H9 (cell line): ENCODE data around the gene RFNG. TPM values are rescaled to one million over a fixed set of nuclear protein-coding genes. Genes with fewer than 3 reads are reported as not detected.

ENCODE experiments used
- DNase-seq: peaks from one replicate; pipeline ENCODE4 v3.0.0-alpha.2; 2017
- H2AFZ ChIP-seq: one replicate; pipeline ENCODE4 v1.6.1; 2013; ENCODE audit warnings: mild to moderate bottlenecking, low read length, control low read depth, moderate library complexity
- H2AK5ac ChIP-seq: 2 replicates; pipeline ENCODE4 v1.6.1; 2013; ENCODE audit warnings: low read length, control low read depth, mixed read lengths; ENCODE audit not compliant: insufficient read length
- H2BK120ac ChIP-seq: one replicate; pipeline ENCODE4 v1.6.1; 2013; ENCODE audit warnings: low read depth, mild to moderate bottlenecking, low read length, control low read depth, inconsistent platforms; ENCODE audit not compliant: poor library complexity, severe bottlenecking
- H2BK12ac ChIP-seq: 2 replicates; pipeline ENCODE4 v1.6.1; 2013; ENCODE audit warnings: low read length, control low read depth, mixed read lengths, low read depth; ENCODE audit not compliant: insufficient read length
- H2BK15ac ChIP-seq: 2 replicates; pipeline ENCODE4 v1.6.1; 2013; ENCODE audit warnings: low read depth, low read length, control low read depth
- H2BK20ac ChIP-seq: one replicate; pipeline ENCODE4 v1.6.1; 2013; ENCODE audit warnings: low read depth, mild to moderate bottlenecking, low read length, control low read depth, inconsistent platforms; ENCODE audit not compliant: poor library complexity, severe bottlenecking
- H2BK5ac ChIP-seq: 2 replicates; pipeline ENCODE4 v1.6.1; 2013; ENCODE audit warnings: low read length, control low read depth, mixed read lengths; ENCODE audit not compliant: insufficient read length
- H3K14ac ChIP-seq: 2 replicates; pipeline ENCODE4 v1.6.1; 2013; ENCODE audit warnings: low read length, control low read depth; ENCODE audit not compliant: insufficient read depth
- H3K18ac ChIP-seq: 2 replicates; pipeline ENCODE4 v1.6.1; 2013; ENCODE audit warnings: low read depth, mild to moderate bottlenecking, mixed read lengths, low read length, control low read depth; ENCODE audit not compliant: insufficient read length
- H3K23ac ChIP-seq: 2 replicates; pipeline ENCODE4 v1.6.1; 2013; ENCODE audit warnings: low read length, control low read depth, mixed read lengths, low read depth; ENCODE audit not compliant: insufficient read length
- H3K23me2 ChIP-seq: 2 replicates; pipeline ENCODE4 v1.6.1; 2013; ENCODE audit warnings: low read depth, mild to moderate bottlenecking, mixed read lengths, low read length, control low read depth; ENCODE audit not compliant: insufficient read length, poor library complexity, severe bottlenecking
- H3K27ac ChIP-seq: 2 replicates; pipeline ENCODE4 v1.5.1; 2013; ENCODE audit warnings: low read length, control low read depth, mixed read lengths, low read depth; ENCODE audit not compliant: insufficient read length
- H3K27me3 ChIP-seq: 2 replicates; pipeline ENCODE4 v1.6.1; 2013; ENCODE audit warnings: low read length, control low read depth, inconsistent platforms; ENCODE audit not compliant: insufficient read depth
- H3K4ac ChIP-seq: 2 replicates; pipeline ENCODE4 v1.6.1; 2013; ENCODE audit warnings: low read depth, mild to moderate bottlenecking, control low read depth, inconsistent platforms, low read length, moderate library complexity
- H3K4me1 ChIP-seq: 2 replicates; pipeline ENCODE4 v1.6.1; 2013; ENCODE audit warnings: low read length, control low read depth, inconsistent platforms; ENCODE audit not compliant: insufficient read depth
- H3K4me2 ChIP-seq: 2 replicates; pipeline ENCODE4 v1.6.1; 2013; ENCODE audit warnings: low read length, control low read depth, mixed read lengths; ENCODE audit not compliant: insufficient read length, insufficient read depth
- H3K56ac ChIP-seq: 2 replicates; pipeline ENCODE4 v1.6.1; 2013; ENCODE audit warnings: low read depth, mild to moderate bottlenecking, mixed read lengths, low read length, control low read depth; ENCODE audit not compliant: insufficient read length
- H3K79me1 ChIP-seq: 2 replicates; pipeline ENCODE4 v1.6.1; 2013; ENCODE audit warnings: low read depth, mild to moderate bottlenecking, moderate library complexity, low read length, control low read depth, inconsistent platforms; ENCODE audit not compliant: insufficient read depth, poor library complexity, severe bottlenecking
- H3K79me2 ChIP-seq: 2 replicates; pipeline ENCODE4 v1.6.1; 2013; ENCODE audit warnings: low read length, control low read depth, inconsistent platforms; ENCODE audit not compliant: insufficient read depth
- H3K9ac ChIP-seq: 2 replicates; pipeline ENCODE4 v1.6.1; 2013; ENCODE audit warnings: low read length, control low read depth, mixed read lengths; ENCODE audit not compliant: insufficient read length; ENCODE audit errors: extremely low read depth
- H3K9me3 ChIP-seq: one replicate; pipeline ENCODE4 v1.6.1; 2013; ENCODE audit warnings: low read depth, low read length, inconsistent platforms; ENCODE audit not compliant: control insufficient read depth
- H3T11ph ChIP-seq: one replicate; pipeline ENCODE4 v1.6.1; 2013; ENCODE audit warnings: mild to moderate bottlenecking, low read length, control low read depth, inconsistent platforms
- H4K20me1 ChIP-seq: one replicate; pipeline ENCODE4 v1.6.1; 2013; ENCODE audit not compliant: control insufficient read depth, insufficient read length, insufficient read depth
- H4K5ac ChIP-seq: 2 replicates; pipeline ENCODE4 v1.6.1; 2013; ENCODE audit warnings: low read depth, mild to moderate bottlenecking, mixed read lengths, low read length, control low read depth; ENCODE audit not compliant: insufficient read length
- H4K8ac ChIP-seq: replicated peaks from 2 replicates; pipeline ENCODE4 v1.6.1; 2013; ENCODE audit warnings: low read length, control low read depth, mixed read lengths, low read depth; ENCODE audit not compliant: insufficient read length
- H4K91ac ChIP-seq: 2 replicates; pipeline ENCODE4 v1.6.1; 2013; ENCODE audit warnings: low read depth, mild to moderate bottlenecking, moderate library complexity, mixed read lengths, low read length, control low read depth; ENCODE audit not compliant: insufficient read length
- H3K27ac Mint-ChIP-seq, 3 experiments: 2 replicates in 2 of 3; 3 replicates in 1 of 3; pipeline ENCODE4 v1.8.0; 2020 to 2021; ENCODE audit warnings: mixed read lengths in 3 of 3, mild to moderate bottlenecking in 1 of 3, moderate library complexity in 1 of 3
- H3K27me3 Mint-ChIP-seq: 2 replicates; pipeline ENCODE4 v1.8.0; 2021; ENCODE audit warnings: low read depth, mild to moderate bottlenecking, moderate library complexity, mixed read lengths
- H3K36me3 Mint-ChIP-seq, 3 experiments: 2 replicates in 2 of 3; 3 replicates in 1 of 3; pipeline ENCODE4 v1.8.0; 2020 to 2021; ENCODE audit warnings: low read depth in 3 of 3, mixed read lengths in 3 of 3; ENCODE audit not compliant: insufficient read depth in 1 of 3
- H3K4me1 Mint-ChIP-seq, 2 experiments: 2 replicates each; pipeline ENCODE4 v1.8.0; 2020; ENCODE audit warnings: mixed read lengths in 2 of 2
- H3K4me3 Mint-ChIP-seq, 2 experiments: 2 replicates in 1 of 2; 3 replicates in 1 of 2; pipeline ENCODE4 v1.8.0; 2020 to 2021; ENCODE audit warnings: mild to moderate bottlenecking in 2 of 2, mixed read lengths in 2 of 2, moderate library complexity in 1 of 2
- H3K9me3 Mint-ChIP-seq, 2 experiments: 2 replicates in 1 of 2; 3 replicates in 1 of 2; pipeline ENCODE4 v1.8.0; 2020; ENCODE audit warnings: mild to moderate bottlenecking in 2 of 2, mixed read lengths in 2 of 2, moderate library complexity in 1 of 2
- whole genome bisulfite sequencing: extraction: QIAGEN DNeasy Blood & Tissue Kit; methylation state at CpG from one replicate; pipeline ENCODE4 v1.1.7; 2013; ENCODE audit warnings: missing lambda C conversion rate, low lambda C conversion rate, mixed read lengths; ENCODE audit not compliant: insufficient read length; ENCODE audit errors: extremely low coverage; 5-methylcytosine and 5-hydroxymethylcytosine counted together
- total RNA-seq: library from RNA; stranded (reverse); gene quantifications from 2 replicates; pipeline ENCODE4 v1.2.1, GENCODE V29; 2021
- TF ChIP-seq, protein P1 (sequence below): fragments of 200-600 bp; sonication (generic); conservative IDR thresholded peaks from 3 replicates; pipeline ENCODE4 v1.8.0; 2021; ENCODE audit warnings: antibody characterized with exemption, mild to moderate bottlenecking

RFNG gene
- total RNA-seq, 1 experiment from 2014 or later = 34.0 TPM

GRCh38 chr17:82076018-82076784 is 24.6 kb upstream of the RFNG start:
- no peak overlapping the region for H3K56ac ChIP-seq
- no peaks in the 10 kb centered on the region for H3K9me3 ChIP-seq
- H4K5ac ChIP-seq = no peak overlapping the region
- no peak overlapping the region for H3K14ac ChIP-seq
- H3K79me2 ChIP-seq = no peaks in the 10 kb centered on the region
- H3K23me2 ChIP-seq = no peaks in the 10 kb centered on the region
- Mint-ChIP-seq H3K4me1 (no peaks in the 10 kb centered on the region; a peak in 2 of 4 replicates), H3K27ac (peak overlapping the region in 1 of 3 experiments; percentile 55; a peak in 2 of 7 replicates), H3K27me3 (peaks cover 29% of the 10 kb centered on the region), H3K9me3 (no peaks in the 10 kb centered on the region), H3K36me3 (peaks cover 14 to 26% (median 23%) of the 10 kb centered on the region in 3 experiments; a peak in 6 of 7 replicates), H3K4me3 (peak overlapping the region in 1 of 2 experiments; percentile 32; a peak in 1 of 5 replicates)
- H3K4me2 ChIP-seq = no peak overlapping the region
- H3K23ac ChIP-seq = no peak overlapping the region
- no peak overlapping the region for H2BK12ac ChIP-seq
- no peak overlapping the region for H2AFZ ChIP-seq
- H4K91ac ChIP-seq = no peak overlapping the region
- no peaks in the 10 kb centered on the region for H3K4me1 ChIP-seq
- H3K79me1 ChIP-seq = no peaks in the 10 kb centered on the region
- H2BK20ac ChIP-seq = no peak overlapping the region
- H2BK5ac ChIP-seq = no peak overlapping the region
- no peak overlapping the region for H2BK15ac ChIP-seq
- no peak overlapping the region for H2AK5ac ChIP-seq
- no peak overlapping the region for H3K18ac ChIP-seq
- H3K4ac ChIP-seq = no peak overlapping the region
- no peaks in the 10 kb centered on the region for H3K27me3 ChIP-seq
- no peak overlapping the region for H3K27ac ChIP-seq
- no peak overlapping the region for H3T11ph ChIP-seq
- TF ChIP-seq, protein P1, sequence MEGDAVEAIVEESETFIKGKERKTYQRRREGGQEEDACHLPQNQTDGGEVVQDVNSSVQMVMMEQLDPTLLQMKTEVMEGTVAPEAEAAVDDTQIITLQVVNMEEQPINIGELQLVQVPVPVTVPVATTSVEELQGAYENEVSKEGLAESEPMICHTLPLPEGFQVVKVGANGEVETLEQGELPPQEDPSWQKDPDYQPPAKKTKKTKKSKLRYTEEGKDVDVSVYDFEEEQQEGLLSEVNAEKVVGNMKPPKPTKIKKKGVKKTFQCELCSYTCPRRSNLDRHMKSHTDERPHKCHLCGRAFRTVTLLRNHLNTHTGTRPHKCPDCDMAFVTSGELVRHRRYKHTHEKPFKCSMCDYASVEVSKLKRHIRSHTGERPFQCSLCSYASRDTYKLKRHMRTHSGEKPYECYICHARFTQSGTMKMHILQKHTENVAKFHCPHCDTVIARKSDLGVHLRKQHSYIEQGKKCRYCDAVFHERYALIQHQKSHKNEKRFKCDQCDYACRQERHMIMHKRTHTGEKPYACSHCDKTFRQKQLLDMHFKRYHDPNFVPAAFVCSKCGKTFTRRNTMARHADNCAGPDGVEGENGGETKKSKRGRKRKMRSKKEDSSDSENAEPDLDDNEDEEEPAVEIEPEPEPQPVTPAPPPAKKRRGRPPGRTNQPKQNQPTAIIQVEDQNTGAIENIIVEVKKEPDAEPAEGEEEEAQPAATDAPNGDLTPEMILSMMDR = no peak
- no peak overlapping the region for H3K9ac ChIP-seq
- no CpG with 5 or more reads among the region's 25 CpGs for whole genome bisulfite sequencing
- DNase-seq = no peak
- no peaks in the 10 kb centered on the region for H4K20me1 ChIP-seq
- no peak overlapping the region for H4K8ac ChIP-seq
- H2BK120ac ChIP-seq = no peak overlapping the region
